Tibial nerve (tissue), 4 donors: ENCODE data around the gene CGN.

Experiments used
- EP300 ChIP-seq, 2 donors: sonication (generic); formaldehyde crosslinking; IDR thresholded peaks; one replicate each; pipeline ENCODE4 v1.6.1; 2017; ENCODE audit warnings: antibody characterized with exemption in 2 of 2, mild to moderate bottlenecking in 1 of 2
- POLR2A ChIP-seq, 2 donors: fragments of 450-650 bp; IDR thresholded peaks; one replicate each; pipeline ENCODE4 v1.6.1; 2017; ENCODE audit warnings: antibody characterized with exemption in 2 of 2, mild to moderate bottlenecking in 2 of 2, moderate library complexity in 2 of 2
- TF ChIP-seq, protein P1 (sequence below), 5 experiments: fragments of 200-600 bp in 3 of 5; fragments of 450-650 bp in 2 of 5; sonication (generic) in 3 of 5; IDR thresholded peaks; one replicate each; pipeline ENCODE4 v1.5.1; 2016 to 2019; ENCODE audit warnings: antibody characterized with exemption in 5 of 5, mild to moderate bottlenecking in 3 of 5, moderate library complexity in 2 of 5

DNA sequence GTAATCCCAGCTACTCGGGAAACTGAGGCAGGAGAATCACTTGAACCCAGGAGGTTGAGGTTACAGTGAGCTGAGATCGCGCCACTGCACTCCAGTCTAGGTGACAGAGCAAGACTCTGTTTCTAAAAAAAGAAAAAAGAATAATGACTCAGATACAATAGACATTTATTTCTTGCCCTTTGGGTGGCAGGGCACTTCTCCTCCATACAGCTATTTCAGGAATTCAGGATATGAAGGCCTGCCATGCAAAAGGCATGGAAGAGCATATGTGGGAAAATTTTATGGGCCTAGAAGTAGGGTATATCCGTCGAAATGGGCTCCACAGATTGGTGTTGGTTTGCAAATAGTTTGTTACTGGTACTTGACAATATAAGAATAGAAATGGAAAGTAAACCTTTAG, 31.7 kb upstream of the CGN start:
- TF ChIP-seq EP300 (IDR thresholded peaks at IDR 0.05) (no peak), POLR2A (IDR thresholded peaks at IDR 0.05) (no peak)
- TF ChIP-seq, protein P1, sequence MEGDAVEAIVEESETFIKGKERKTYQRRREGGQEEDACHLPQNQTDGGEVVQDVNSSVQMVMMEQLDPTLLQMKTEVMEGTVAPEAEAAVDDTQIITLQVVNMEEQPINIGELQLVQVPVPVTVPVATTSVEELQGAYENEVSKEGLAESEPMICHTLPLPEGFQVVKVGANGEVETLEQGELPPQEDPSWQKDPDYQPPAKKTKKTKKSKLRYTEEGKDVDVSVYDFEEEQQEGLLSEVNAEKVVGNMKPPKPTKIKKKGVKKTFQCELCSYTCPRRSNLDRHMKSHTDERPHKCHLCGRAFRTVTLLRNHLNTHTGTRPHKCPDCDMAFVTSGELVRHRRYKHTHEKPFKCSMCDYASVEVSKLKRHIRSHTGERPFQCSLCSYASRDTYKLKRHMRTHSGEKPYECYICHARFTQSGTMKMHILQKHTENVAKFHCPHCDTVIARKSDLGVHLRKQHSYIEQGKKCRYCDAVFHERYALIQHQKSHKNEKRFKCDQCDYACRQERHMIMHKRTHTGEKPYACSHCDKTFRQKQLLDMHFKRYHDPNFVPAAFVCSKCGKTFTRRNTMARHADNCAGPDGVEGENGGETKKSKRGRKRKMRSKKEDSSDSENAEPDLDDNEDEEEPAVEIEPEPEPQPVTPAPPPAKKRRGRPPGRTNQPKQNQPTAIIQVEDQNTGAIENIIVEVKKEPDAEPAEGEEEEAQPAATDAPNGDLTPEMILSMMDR (IDR thresholded peaks at IDR 0.05), result no peak
